AG04449 (cell line): ENCODE measurements around the gene SHC3.

ENCODE experiments used
- CTCF ChIA-PET: fragments of 350-600 bp; formaldehyde crosslinking; extraction: SDS; loops from one replicate; lab custom pipeline; 2021; ENCODE audit warnings: antibody characterized with exemption; lab: Yijun Ruan, JAX
- POLR2A ChIA-PET: fragments of 400-600, 350-600 bp; formaldehyde crosslinking; extraction: SDS; loops from one replicate; lab custom pipeline; 2020; ENCODE audit warnings: antibody characterized with exemption, inconsistent platforms; lab: Yijun Ruan, JAX
- DNase-seq: peaks from one replicate; pipeline ENCODE4 v3.0.0-alpha.2; 2010; ENCODE audit warnings: low read depth, low spot score
- H3K4me3 ChIP-seq: 2 replicates; pipeline ENCODE4 v1.5.1; 2011; ENCODE audit warnings: low read depth, mild to moderate bottlenecking, control low read depth, low read length
- TF ChIP-seq, protein P1 (sequence below): IDR thresholded peaks from one replicate; pipeline ENCODE4 v1.5.1; 2011; ENCODE audit warnings: mild to moderate bottlenecking, moderate library complexity, low read length, control low read depth, inconsistent platforms; ENCODE audit not compliant: insufficient read depth; ENCODE audit errors: missing control alignments

SHC3 gene

DNA sequence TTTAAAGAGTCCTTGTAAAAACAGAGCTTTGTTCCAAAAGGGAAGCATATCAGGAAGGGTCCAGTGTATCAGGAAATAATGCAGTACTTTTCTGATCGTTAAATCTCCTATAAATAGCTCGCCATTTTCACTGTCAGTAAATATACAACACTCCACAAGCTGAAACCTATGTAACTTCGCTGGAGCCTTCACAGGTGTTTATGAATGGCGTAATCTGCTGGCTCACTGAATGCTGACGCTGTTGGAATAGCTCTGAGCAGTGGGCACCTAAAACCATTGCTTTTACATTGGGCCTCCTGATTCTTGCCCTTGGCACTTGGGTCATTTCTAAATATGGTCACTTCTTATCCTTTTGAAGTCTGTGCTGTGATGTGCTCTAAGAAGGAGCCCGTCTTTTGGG is 4.3 kb downstream of the SHC3 start:
- TF ChIP-seq, protein P1, sequence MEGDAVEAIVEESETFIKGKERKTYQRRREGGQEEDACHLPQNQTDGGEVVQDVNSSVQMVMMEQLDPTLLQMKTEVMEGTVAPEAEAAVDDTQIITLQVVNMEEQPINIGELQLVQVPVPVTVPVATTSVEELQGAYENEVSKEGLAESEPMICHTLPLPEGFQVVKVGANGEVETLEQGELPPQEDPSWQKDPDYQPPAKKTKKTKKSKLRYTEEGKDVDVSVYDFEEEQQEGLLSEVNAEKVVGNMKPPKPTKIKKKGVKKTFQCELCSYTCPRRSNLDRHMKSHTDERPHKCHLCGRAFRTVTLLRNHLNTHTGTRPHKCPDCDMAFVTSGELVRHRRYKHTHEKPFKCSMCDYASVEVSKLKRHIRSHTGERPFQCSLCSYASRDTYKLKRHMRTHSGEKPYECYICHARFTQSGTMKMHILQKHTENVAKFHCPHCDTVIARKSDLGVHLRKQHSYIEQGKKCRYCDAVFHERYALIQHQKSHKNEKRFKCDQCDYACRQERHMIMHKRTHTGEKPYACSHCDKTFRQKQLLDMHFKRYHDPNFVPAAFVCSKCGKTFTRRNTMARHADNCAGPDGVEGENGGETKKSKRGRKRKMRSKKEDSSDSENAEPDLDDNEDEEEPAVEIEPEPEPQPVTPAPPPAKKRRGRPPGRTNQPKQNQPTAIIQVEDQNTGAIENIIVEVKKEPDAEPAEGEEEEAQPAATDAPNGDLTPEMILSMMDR: no peak
- ChIA-PET CTCF (no interaction called here), POLR2A (no interaction called here)
- H3K4me3 ChIP-seq: no peak overlapping the region
- no peak for DNase-seq

DNA sequence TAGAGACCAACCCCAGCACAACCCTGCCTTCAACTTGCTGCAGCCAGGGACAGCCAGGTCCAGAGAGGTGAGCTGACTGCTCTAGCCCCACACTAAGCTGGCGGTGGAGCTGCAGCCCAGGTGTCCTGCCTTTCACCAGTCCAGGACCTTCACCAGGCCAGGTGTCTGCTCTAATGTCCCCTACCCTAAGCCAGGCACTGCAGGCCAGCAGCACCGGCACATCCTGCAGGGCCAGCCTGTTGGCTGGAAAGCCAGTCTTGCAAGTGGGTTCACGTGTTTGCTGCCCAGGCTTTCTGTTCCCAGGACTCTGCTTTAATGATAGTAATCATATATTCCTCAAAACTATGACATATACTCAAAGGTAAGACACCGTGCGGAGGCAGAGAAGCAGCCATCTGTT is 5.5 kb downstream of the SHC3 start:
- POLR2A ChIA-PET: no interaction called here
- no peak overlapping the region for H3K4me3 ChIP-seq
- CTCF ChIA-PET: no interaction called here
- no peak for DNase-seq
- TF ChIP-seq, protein P1: no peak

DNA sequence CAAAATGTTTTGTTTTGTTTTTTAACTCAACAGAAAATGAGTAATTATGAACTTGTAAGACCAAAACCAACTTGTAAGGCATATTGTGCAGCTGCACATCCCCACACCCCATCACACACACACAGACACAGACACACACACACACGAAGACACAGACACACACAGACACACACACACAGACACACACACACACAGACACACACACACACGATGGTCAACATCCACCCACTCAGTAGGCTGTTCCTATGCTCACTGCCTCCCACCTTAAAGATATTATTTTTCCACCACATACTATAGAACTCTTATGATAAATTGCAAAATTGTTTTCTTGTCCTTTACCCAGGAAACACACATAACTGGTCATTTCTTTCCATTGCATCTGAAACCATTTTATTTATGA is 6.2 kb downstream of the SHC3 start:
- ChIA-PET CTCF (no interaction called here), POLR2A (no interaction called here)
- H3K4me3 ChIP-seq: no peak overlapping the region
- DNase-seq: no peak
- TF ChIP-seq, protein P1: no peak

DNA sequence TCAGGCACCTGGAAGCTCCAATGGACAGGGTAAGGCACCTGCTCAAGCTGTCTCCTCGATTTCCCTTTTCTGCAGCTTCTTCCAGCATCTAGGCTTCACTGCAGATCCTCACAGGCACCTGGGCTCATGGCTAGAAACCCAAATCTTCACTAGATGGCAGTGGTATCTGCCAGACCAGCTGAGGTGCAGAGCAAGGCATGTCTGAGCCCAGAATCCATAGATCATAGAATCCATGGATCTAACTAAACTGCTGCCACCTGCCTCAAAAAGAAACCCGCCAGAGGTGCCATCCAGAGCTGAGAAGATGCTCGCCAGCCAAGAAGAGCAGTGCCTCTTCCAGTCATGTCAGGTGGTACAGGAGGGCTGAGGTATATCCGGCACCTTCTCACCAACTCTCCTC is 6.9 kb downstream of the SHC3 start:
- H3K4me3 ChIP-seq: no peak overlapping the region
- ChIA-PET POLR2A (no interaction called here), CTCF (no interaction called here)
- TF ChIP-seq, protein P1: no peak
- no peak for DNase-seq

DNA sequence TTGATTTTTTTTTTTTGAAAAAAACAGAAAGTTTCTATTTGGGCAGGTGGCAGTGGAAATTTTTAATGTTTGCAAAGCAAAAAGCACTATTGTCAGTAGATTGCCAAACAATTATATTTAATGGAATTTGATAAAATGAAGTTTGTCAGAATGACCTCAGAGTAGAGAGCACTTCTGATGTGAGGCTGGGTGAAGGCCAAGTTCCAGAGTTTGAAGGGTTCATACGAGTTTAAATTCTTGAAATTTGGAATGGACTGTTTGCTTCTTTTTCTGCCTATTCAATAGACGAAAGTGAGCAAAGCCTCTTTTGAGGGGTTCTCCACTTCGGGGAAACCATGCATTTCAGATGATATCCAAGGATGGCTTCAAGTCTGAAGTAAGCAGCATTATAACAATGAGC is 7.4 kb downstream of the SHC3 start:
- CTCF ChIA-PET: no interaction called here
- H3K4me3 ChIP-seq: no peak overlapping the region
- POLR2A ChIA-PET: no interaction called here
- no peak for DNase-seq
- TF ChIP-seq, protein P1: no peak

DNA sequence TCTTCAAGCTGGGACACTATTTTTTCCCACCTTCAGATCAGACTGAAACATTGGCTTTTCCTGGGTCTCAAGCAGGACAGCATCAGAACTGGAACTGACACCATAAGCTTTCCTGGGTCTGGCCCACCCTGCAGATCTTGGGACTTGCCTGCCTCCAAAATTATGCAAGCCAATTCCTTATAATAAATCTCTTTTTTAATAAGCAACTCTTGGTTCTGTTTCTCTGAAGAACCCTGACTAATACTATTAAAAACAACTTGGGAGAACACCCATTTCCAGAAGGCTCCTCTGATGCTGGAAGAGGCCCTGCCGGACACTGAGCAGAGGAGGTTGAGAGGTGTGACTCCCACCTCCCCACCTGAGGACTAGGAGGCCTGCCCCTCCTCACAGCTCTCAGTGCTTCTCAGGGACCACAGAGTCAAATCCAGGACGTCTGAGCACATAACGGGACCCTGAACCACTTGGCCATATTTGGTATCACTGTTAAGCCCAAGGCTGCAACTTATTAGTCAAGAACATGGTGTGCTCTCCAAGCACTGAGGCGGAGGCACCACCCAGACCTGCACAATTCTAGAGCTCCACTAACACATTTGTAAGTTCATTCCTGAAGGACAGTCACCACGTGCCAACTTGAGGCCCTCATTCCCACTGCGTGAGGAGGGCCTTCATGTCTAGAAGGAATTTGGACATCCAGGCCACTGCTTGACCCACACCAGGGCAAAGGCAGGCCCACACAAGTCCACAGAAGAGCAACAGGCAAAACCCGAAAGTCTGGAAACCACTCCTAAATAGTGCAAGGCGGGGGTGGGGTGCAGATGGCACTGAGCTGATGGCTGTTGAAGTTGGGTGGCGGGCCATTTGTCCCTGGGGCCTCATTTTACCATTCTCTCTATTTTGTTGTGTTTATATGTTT is 9.5 kb downstream of the SHC3 start:
- no peak overlapping the region for H3K4me3 ChIP-seq
- DNase-seq: no peak
- CTCF ChIA-PET: interaction anchor here (0.7 kb wide), 1 partner anchor 503 kb away, joined by 3 read pairs; no protein-coding TSS in a partner anchor
- TF ChIP-seq, protein P1: no peak
- POLR2A ChIA-PET: no interaction called here
